HepG2 (cell line): ENCODE data around the gene CHD9. TPM values are rescaled to one million over a fixed set of nuclear protein-coding genes. Genes with fewer than 3 reads are reported as not detected.
A peak's percentile ranks its signal among the peaks of the same experiment; 100 is the strongest.

ENCODE experiments used
- ATRX ChIP-seq: sonication (generic); formaldehyde crosslinking; IDR thresholded peaks from 2 replicates; pipeline ENCODE4 v1.4.0; 2020; ENCODE audit warnings: missing genetic modification reagents, borderline replicate concordance
- IRF2 ChIP-seq: IDR thresholded peaks from 2 replicates; pipeline ENCODE4 v1.6.1; 2018; ENCODE audit warnings: missing genetic modification reagents, missing compliant biosample characterization
- MIXL1 ChIP-seq: IDR thresholded peaks from 2 replicates; pipeline ENCODE4 v1.6.1; 2016
- NFKB2 ChIP-seq: sonication (generic); formaldehyde crosslinking; IDR thresholded peaks from 2 replicates; pipeline ENCODE4 v1.4.0; 2020; ENCODE audit warnings: missing genetic modification reagents, borderline replicate concordance
- NPAS2 ChIP-seq: sonication (generic); formaldehyde crosslinking; IDR thresholded peaks from 2 replicates; pipeline ENCODE4 v1.8.0; 2022; ENCODE audit warnings: mild to moderate bottlenecking, missing genetic modification reagents, borderline replicate concordance
- RAD21 ChIP-seq: fragments of 450-650 bp; formaldehyde crosslinking; IDR thresholded peaks from 2 replicates; pipeline ENCODE4 v1.5.0; 2020; ENCODE audit warnings: mild to moderate bottlenecking
- ZMYM4 ChIP-seq: sonication (generic); formaldehyde crosslinking; IDR thresholded peaks from 2 replicates; pipeline ENCODE4 v1.8.1; 2023; ENCODE audit warnings: mild to moderate bottlenecking, missing genetic modification reagents
- polyA plus RNA-seq, 8 experiments: library from polyadenylated mRNA; depleted of rRNA in 3 of 8; stranded (reverse) in 7 of 8; unstranded in 1 of 8; fragments of >200 nt; fragmentation: Illumina TruSeq in 4 of 8; extraction: Trizol in 4 of 8; gene quantifications; 2 replicates each; pipeline versions ENCODE4 v1.2.1 to v1.2.3, GENCODE V29; 2011 to 2016; ENCODE audit warnings: low read depth in 4 of 8, missing spikeins in 1 of 8, mixed read lengths in 1 of 8; ENCODE audit not compliant: insufficient read depth in 1 of 8
- total RNA-seq, 5 experiments: library from RNA; depleted of rRNA; stranded (reverse); fragments of >200 nt; fragmentation: Illumina TruSeq; extraction: Trizol; gene quantifications; 2 replicates each; pipeline ENCODE4 v1.2.3, GENCODE V29; 2016; ENCODE audit warnings: low read depth in 1 of 5
- TF ChIP-seq, protein P1 (sequence below), 2 experiments: sonication (generic) in 1 of 2; formaldehyde crosslinking in 1 of 2; IDR thresholded peaks; 2 replicates each; pipeline versions ENCODE4 v1.4.0 to v1.6.1; 2018 to 2020; ENCODE audit warnings: missing genetic modification reagents in 2 of 2, borderline replicate concordance in 1 of 2, low read depth in 1 of 2, mild to moderate bottlenecking in 1 of 2, missing biosample characterization in 1 of 2
- TF ChIP-seq, protein P2 (sequence below): sonication (generic); formaldehyde crosslinking; IDR thresholded peaks from 2 replicates; pipeline ENCODE4 v1.5.0; 2020; ENCODE audit warnings: mild to moderate bottlenecking, missing genetic modification reagents, borderline replicate concordance
- TF ChIP-seq, protein P3 (sequence below): sonication (generic); formaldehyde crosslinking; IDR thresholded peaks from 2 replicates; pipeline ENCODE4 v1.5.0; 2020; ENCODE audit warnings: mild to moderate bottlenecking, low read depth, missing genetic modification reagents, borderline replicate concordance
- TF ChIP-seq, protein P4 (sequence below): sonication (generic); formaldehyde crosslinking; IDR thresholded peaks from 2 replicates; pipeline ENCODE4 v1.4.0; 2020; ENCODE audit warnings: missing genetic modification reagents
- TF ChIP-seq, protein P5 (sequence below): sonication (generic); formaldehyde crosslinking; IDR thresholded peaks from 2 replicates; pipeline ENCODE4 v1.5.0; 2020; ENCODE audit warnings: missing genetic modification reagents, mild to moderate bottlenecking, borderline replicate concordance

The CHD9 gene
- total and polyA plus RNA-seq, 2 of the 13 experiments (the other 11 are each of a cell fraction or from before 2014, with no cell fraction given), result 23.4 to 27.7 TPM

DNA sequence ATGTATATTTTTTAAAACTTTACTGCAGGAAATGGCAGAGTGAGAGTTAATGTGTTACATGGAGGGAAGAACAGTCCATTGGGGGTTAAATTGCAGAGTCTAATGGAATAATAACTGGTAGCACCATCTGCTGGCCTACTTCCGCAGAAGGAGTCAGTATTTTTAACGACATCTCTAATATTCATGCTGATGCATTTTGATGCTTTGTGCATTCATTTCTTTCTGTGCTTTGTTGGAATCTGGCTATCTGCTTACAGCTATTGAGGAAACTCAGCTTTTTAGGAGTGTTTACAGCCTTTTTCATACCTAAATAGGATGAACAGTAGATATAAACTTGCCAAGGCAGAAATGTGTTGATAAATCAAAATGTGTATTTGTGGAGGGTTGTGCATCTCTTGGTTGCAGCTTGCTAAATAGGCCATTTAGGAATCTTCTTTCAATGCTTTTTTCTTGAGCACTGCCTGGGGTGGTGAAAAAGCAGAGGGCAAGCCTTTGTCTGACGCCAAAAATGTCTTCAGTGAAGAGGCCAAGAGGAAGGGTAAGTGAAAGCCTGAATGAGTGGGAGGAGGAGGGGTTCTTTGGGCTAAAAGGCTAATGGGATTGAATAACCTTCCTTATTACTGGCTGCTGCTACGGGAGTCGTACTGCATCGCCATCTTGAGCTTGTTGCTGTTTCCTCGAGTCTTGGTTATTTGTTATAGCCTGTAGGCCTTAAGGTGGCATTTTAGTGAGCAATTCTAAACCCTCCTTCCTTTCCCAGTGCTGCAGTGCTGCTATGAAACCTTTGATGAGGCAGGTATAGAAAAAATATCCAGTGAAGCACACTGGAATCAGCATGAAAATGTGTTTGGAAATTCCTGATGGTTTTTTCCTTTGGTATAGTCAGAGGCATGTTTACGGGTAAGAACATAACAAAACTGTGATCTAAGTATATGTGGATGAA is 153.3 kb downstream of the CHD9 start (continued):
- TF ChIP-seq, protein P1, sequence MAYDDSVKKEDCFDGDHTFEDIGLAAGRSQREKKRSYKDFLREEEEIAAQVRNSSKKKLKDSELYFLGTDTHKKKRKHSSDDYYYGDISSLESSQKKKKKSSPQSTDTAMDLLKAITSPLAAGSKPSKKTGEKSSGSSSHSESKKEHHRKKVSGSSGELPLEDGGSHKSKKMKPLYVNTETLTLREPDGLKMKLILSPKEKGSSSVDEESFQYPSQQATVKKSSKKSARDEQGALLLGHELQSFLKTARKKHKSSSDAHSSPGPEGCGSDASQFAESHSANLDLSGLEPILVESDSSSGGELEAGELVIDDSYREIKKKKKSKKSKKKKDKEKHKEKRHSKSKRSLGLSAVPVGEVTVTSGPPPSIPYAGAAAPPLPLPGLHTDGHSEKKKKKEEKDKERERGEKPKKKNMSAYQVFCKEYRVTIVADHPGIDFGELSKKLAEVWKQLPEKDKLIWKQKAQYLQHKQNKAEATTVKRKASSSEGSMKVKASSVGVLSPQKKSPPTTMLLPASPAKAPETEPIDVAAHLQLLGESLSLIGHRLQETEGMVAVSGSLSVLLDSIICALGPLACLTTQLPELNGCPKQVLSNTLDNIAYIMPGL (CRISPR knock-in tag; IDR thresholded peaks at IDR 0.05; ENCODE audit: borderline replicate concordance in 1 of 2, low read depth in 1 of 2), result peak in 1 of 2 experiments; percentile 44; a peak in 1 of 4 replicates
- peak; percentile 58; the same call in 1 of the 2 replicates for TF ChIP-seq RAD21 (CRISPR knock-in tag)
- TF ChIP-seq, protein P2, sequence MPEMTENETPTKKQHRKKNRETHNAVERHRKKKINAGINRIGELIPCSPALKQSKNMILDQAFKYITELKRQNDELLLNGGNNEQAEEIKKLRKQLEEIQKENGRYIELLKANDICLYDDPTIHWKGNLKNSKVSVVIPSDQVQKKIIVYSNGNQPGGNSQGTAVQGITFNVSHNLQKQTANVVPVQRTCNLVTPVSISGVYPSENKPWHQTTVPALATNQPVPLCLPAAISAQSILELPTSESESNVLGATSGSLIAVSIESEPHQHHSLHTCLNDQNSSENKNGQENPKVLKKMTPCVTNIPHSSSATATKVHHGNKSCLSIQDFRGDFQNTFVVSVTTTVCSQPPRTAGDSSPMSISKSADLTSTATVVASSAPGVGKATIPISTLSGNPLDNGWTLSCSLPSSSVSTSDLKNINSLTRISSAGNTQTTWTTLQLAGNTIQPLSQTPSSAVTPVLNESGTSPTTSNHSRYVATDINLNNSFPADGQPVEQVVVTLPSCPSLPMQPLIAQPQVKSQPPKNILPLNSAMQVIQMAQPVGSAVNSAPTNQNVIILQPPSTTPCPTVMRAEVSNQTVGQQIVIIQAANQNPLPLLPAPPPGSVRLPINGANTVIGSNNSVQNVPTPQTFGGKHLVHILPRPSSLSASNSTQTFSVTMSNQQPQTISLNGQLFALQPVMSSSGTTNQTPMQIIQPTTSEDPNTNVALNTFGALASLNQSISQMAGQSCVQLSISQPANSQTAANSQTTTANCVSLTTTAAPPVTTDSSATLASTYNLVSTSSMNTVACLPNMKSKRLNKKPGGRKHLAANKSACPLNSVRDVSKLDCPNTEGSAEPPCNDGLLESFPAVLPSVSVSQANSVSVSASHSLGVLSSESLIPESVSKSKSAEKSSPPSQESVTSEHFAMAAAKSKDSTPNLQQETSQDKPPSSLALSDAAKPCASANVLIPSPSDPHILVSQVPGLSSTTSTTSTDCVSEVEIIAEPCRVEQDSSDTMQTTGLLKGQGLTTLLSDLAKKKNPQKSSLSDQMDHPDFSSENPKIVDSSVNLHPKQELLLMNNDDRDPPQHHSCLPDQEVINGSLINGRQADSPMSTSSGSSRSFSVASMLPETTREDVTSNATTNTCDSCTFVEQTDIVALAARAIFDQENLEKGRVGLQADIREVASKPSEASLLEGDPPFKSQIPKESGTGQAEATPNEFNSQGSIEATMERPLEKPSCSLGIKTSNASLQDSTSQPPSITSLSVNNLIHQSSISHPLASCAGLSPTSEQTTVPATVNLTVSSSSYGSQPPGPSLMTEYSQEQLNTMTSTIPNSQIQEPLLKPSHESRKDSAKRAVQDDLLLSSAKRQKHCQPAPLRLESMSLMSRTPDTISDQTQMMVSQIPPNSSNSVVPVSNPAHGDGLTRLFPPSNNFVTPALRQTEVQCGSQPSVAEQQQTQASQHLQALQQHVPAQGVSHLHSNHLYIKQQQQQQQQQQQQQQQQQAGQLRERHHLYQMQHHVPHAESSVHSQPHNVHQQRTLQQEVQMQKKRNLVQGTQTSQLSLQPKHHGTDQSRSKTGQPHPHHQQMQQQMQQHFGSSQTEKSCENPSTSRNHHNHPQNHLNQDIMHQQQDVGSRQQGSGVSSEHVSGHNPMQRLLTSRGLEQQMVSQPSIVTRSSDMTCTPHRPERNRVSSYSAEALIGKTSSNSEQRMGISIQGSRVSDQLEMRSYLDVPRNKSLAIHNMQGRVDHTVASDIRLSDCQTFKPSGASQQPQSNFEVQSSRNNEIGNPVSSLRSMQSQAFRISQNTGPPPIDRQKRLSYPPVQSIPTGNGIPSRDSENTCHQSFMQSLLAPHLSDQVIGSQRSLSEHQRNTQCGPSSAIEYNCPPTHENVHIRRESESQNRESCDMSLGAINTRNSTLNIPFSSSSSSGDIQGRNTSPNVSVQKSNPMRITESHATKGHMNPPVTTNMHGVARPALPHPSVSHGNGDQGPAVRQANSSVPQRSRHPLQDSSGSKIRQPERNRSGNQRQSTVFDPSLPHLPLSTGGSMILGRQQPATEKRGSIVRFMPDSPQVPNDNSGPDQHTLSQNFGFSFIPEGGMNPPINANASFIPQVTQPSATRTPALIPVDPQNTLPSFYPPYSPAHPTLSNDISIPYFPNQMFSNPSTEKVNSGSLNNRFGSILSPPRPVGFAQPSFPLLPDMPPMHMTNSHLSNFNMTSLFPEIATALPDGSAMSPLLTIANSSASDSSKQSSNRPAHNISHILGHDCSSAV (CRISPR knock-in tag), result no peak
- TF ChIP-seq, protein P3, sequence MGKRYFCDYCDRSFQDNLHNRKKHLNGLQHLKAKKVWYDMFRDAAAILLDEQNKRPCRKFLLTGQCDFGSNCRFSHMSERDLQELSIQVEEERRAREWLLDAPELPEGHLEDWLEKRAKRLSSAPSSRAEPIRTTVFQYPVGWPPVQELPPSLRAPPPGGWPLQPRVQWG (CRISPR knock-in tag), result no peak
- no peak for TF ChIP-seq NFKB2 (CRISPR knock-in tag)
- TF ChIP-seq ATRX (CRISPR knock-in tag), result no peak
- no peak for TF ChIP-seq ZMYM4
- no peak for TF ChIP-seq NPAS2 (CRISPR knock-in tag)
- TF ChIP-seq, protein P4, sequence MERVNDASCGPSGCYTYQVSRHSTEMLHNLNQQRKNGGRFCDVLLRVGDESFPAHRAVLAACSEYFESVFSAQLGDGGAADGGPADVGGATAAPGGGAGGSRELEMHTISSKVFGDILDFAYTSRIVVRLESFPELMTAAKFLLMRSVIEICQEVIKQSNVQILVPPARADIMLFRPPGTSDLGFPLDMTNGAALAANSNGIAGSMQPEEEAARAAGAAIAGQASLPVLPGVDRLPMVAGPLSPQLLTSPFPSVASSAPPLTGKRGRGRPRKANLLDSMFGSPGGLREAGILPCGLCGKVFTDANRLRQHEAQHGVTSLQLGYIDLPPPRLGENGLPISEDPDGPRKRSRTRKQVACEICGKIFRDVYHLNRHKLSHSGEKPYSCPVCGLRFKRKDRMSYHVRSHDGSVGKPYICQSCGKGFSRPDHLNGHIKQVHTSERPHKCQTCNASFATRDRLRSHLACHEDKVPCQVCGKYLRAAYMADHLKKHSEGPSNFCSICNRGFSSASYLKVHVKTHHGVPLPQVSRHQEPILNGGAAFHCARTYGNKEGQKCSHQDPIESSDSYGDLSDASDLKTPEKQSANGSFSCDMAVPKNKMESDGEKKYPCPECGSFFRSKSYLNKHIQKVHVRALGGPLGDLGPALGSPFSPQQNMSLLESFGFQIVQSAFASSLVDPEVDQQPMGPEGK (CRISPR knock-in tag), result peak; percentile 58; the same call in 1 of the 2 replicates
- TF ChIP-seq, protein P5, sequence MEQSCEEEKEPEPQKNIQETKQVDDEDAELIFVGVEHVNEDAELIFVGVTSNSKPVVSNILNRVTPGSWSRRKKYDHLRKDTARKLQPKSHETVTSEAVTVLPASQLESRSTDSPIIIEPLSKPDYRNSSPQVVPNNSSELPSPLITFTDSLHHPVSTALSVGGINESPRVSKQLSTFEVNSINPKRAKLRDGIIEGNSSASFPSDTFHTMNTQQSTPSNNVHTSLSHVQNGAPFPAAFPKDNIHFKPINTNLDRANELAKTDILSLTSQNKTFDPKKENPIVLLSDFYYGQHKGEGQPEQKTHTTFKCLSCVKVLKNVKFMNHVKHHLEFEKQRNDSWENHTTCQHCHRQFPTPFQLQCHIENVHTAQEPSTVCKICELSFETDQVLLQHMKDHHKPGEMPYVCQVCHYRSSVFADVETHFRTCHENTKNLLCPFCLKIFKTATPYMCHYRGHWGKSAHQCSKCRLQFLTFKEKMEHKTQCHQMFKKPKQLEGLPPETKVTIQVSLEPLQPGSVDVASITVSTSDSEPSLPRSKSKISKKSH (CRISPR knock-in tag), result no peak
- TF ChIP-seq IRF2 (CRISPR knock-in tag), result peak; percentile 36; the same call in 1 of the 2 replicates
- peak; percentile 73; the same call in 1 of the 2 replicates for TF ChIP-seq MIXL1 (CRISPR knock-in tag)
